GM23338 (cell line): ENCODE results near the gene LYPLAL1. TPM values are rescaled to one million over a fixed set of nuclear protein-coding genes. Genes with fewer than 3 reads are reported as not detected.

Experiments used
- ATAC-seq: fragments of 200-7000 bp; cut with Tn5 transposase; 3 replicates; pipeline ENCODE4 v1.9.1; 2020
- DNase-seq: peaks from one replicate; pipeline ENCODE4 v3.0.0-alpha.2; 2015; ENCODE audit warnings: low spot score
- H2AFZ ChIP-seq: fragments of 200-600 bp; sonication (generic); 2 replicates; pipeline ENCODE4 v1.8.0; 2016; ENCODE audit warnings: antibody characterized with exemption, mild to moderate bottlenecking, moderate library complexity
- H3F3A ChIP-seq: fragments of 200-600 bp; sonication (generic); replicated peaks from 2 replicates; pipeline ENCODE4 v1.8.0; 2017; ENCODE audit warnings: antibody characterized with exemption, mixed run types, low read depth
- H3K27ac ChIP-seq: fragments of 200-600 bp; sonication (generic); 2 replicates; pipeline ENCODE4 v1.6.1; 2016; ENCODE audit warnings: low read depth
- H3K27me3 ChIP-seq: fragments of 200-600 bp; sonication (generic); 2 replicates; pipeline ENCODE4 v1.8.0; 2016; ENCODE audit warnings: mild to moderate bottlenecking, mixed run types, moderate library complexity; ENCODE audit not compliant: insufficient read depth
- H3K36me3 ChIP-seq: fragments of 200-600 bp; sonication (generic); 2 replicates; pipeline ENCODE4 v1.8.0; 2016; ENCODE audit warnings: mild to moderate bottlenecking; ENCODE audit not compliant: insufficient read depth
- H3K4me1 ChIP-seq: fragments of 200-600 bp; sonication (generic); 2 replicates; pipeline ENCODE4 v1.8.0; 2016; ENCODE audit warnings: mild to moderate bottlenecking, moderate library complexity; ENCODE audit not compliant: insufficient read depth
- H3K4me2 ChIP-seq: fragments of 200-600 bp; sonication (generic); 2 replicates; pipeline ENCODE4 v1.7.1; 2017; ENCODE audit warnings: mixed run types
- H3K4me3 ChIP-seq: fragments of 200-600 bp; sonication (generic); 2 replicates; pipeline ENCODE4 v1.6.1; 2016; ENCODE audit warnings: mixed run types
- H3K79me2 ChIP-seq: fragments of 200-600 bp; sonication (generic); replicated peaks from 2 replicates; pipeline ENCODE4 v1.8.0; 2017; ENCODE audit warnings: mild to moderate bottlenecking; ENCODE audit not compliant: insufficient read depth
- H3K9me2 ChIP-seq: fragments of 200-600 bp; sonication (generic); 2 replicates; pipeline ENCODE4 v1.8.0; 2017; ENCODE audit not compliant: insufficient read depth
- H4K20me1 ChIP-seq: fragments of 200-600 bp; sonication (generic); replicated peaks from 2 replicates; pipeline ENCODE4 v1.8.0; 2017; ENCODE audit warnings: mild to moderate bottlenecking; ENCODE audit not compliant: insufficient read depth
- H3K27ac Mint-ChIP-seq: 2 replicates; pipeline ENCODE4 v1.8.0; 2020; ENCODE audit warnings: inconsistent platforms, mild to moderate bottlenecking, moderate library complexity, mixed read lengths
- H3K27me3 Mint-ChIP-seq: 3 replicates; pipeline ENCODE4 v1.8.0; 2022; ENCODE audit warnings: low read depth, mild to moderate bottlenecking, moderate library complexity, mixed read lengths, inconsistent platforms; ENCODE audit not compliant: insufficient read depth, poor library complexity
- H3K36me3 Mint-ChIP-seq: 3 replicates; pipeline ENCODE4 v1.8.0; 2021; ENCODE audit warnings: low read depth, mild to moderate bottlenecking, inconsistent platforms, moderate library complexity, mixed read lengths
- H3K4me1 Mint-ChIP-seq: 3 replicates; pipeline ENCODE4 v1.8.0; 2020; ENCODE audit warnings: mild to moderate bottlenecking, inconsistent platforms, mixed read lengths
- H3K4me3 Mint-ChIP-seq: 3 replicates; pipeline ENCODE4 v1.8.0; 2021; ENCODE audit warnings: moderate library complexity, mild to moderate bottlenecking, inconsistent platforms, mixed read lengths
- H3K9me3 Mint-ChIP-seq: 3 replicates; pipeline ENCODE4 v1.8.0; 2020; ENCODE audit warnings: moderate library complexity, mild to moderate bottlenecking, inconsistent platforms, mixed read lengths
- CREB1 ChIP-seq: fragments of 250-450 bp; sonication (Bioruptor Pico); IDR thresholded peaks from 2 replicates; pipeline ENCODE4 v1.5.0; 2020; ENCODE audit warnings: low read depth, mild to moderate bottlenecking, moderate library complexity
- CTCF ChIP-seq, 2 experiments: fragments of 200-600 bp in 1 of 2; sonication (generic) in 1 of 2; conservative IDR thresholded peaks; 2 replicates each; pipeline versions ENCODE4 v1.5.1 to v1.6.1; 2016 to 2017; ENCODE audit warnings: antibody characterized with exemption in 2 of 2, low read depth in 2 of 2, mild to moderate bottlenecking in 2 of 2, moderate library complexity in 1 of 2
- ETS1 ChIP-seq: IDR thresholded peaks from 2 replicates; pipeline ENCODE4 v1.6.1; 2016; ENCODE audit warnings: antibody characterized with exemption
- EZH2 ChIP-seq: fragments of 200-600 bp; sonication (generic); IDR thresholded peaks from one replicate; pipeline ENCODE4 v1.8.0; 2017; ENCODE audit warnings: antibody characterized with exemption, mild to moderate bottlenecking, low read depth; ENCODE audit not compliant: unreplicated experiment
- EZH2phosphoT487 ChIP-seq: fragments of 200-600 bp; sonication (generic); IDR thresholded peaks from one replicate; pipeline ENCODE4 v1.8.1; 2018; ENCODE audit warnings: antibody characterized with exemption; ENCODE audit not compliant: unreplicated experiment
- JUNB ChIP-seq: IDR thresholded peaks from one replicate; pipeline ENCODE4 v1.6.1; 2016; ENCODE audit warnings: antibody characterized with exemption; ENCODE audit not compliant: unreplicated experiment
- NANOG ChIP-seq: IDR thresholded peaks from 2 replicates; pipeline ENCODE4 v1.6.1; 2016; ENCODE audit warnings: antibody characterized with exemption, borderline replicate concordance
- POLR2AphosphoS5 ChIP-seq: IDR thresholded peaks from 2 replicates; pipeline ENCODE4 v1.6.1; 2016; ENCODE audit warnings: antibody characterized with exemption, low read depth
- REST ChIP-seq: IDR thresholded peaks from one replicate; pipeline ENCODE4 v1.6.1; 2018; ENCODE audit warnings: antibody characterized with exemption; ENCODE audit not compliant: unreplicated experiment
- STAT1 ChIP-seq: IDR thresholded peaks from one replicate; pipeline ENCODE4 v1.6.1; 2016; ENCODE audit warnings: antibody characterized with exemption; ENCODE audit not compliant: unreplicated experiment
- ZNF114 ChIP-seq: fragments of 250-450 bp; sonication (Bioruptor Pico); IDR thresholded peaks from 2 replicates; pipeline ENCODE4 v1.5.0; 2020; ENCODE audit warnings: mild to moderate bottlenecking, moderate library complexity
- ZNF331 ChIP-seq: fragments of 250-450 bp; sonication (Bioruptor Pico); IDR thresholded peaks from 2 replicates; pipeline ENCODE4 v1.5.0; 2020; ENCODE audit warnings: low read depth, mild to moderate bottlenecking, moderate library complexity
- ZNF462 ChIP-seq: fragments of 250-450 bp; sonication (Bioruptor Pico); IDR thresholded peaks from 2 replicates; pipeline ENCODE4 v1.5.0; 2020; ENCODE audit warnings: mild to moderate bottlenecking, moderate library complexity
- polyA plus RNA-seq: library from polyadenylated mRNA; unstranded; fragments of >200 nt; fragmentation: Nextera tagmentation; extraction: Ambion mirVana; gene quantifications from 2 replicates; pipeline ENCODE4 v1.2.1, GENCODE V29; 2016
- total RNA-seq: library from RNA; depleted of rRNA; stranded (reverse); fragments of >200 nt; shearing (Covaris generic); gene quantifications from 2 replicates; pipeline ENCODE4 v1.2.3, GENCODE V29; 2014

The LYPLAL1 gene
- total and polyA plus RNA-seq, 2 experiments from 2014 or later = 9.9 to 60.2 TPM

- no peak for DNase-seq
- H4K20me1 ChIP-seq = no peaks in the 10 kb centered on the region
- no peaks in the 10 kb centered on the region for H3K4me1 Mint-ChIP-seq
- no peaks in the 10 kb centered on the region for H3K4me1 ChIP-seq
- no peaks in the 10 kb centered on the region for H3F3A ChIP-seq
- H3K27me3 ChIP-seq = no peaks in the 10 kb centered on the region
- H3K4me3 ChIP-seq = no peak overlapping the region
- H3K27ac Mint-ChIP-seq = no peak overlapping the region
- H3K4me3 Mint-ChIP-seq = no peak overlapping the region
- no peak overlapping the region for H3K4me2 ChIP-seq
- no peaks in the 10 kb centered on the region; the same call in 2 of the 3 replicates for H3K36me3 Mint-ChIP-seq
- no peak overlapping the region for H3K27ac ChIP-seq
- no peaks in the 10 kb centered on the region for H3K36me3 ChIP-seq
- no peaks in the 10 kb centered on the region for H3K79me2 ChIP-seq
- H2AFZ ChIP-seq = no peak overlapping the region
- no peak for ATAC-seq
- H3K9me2 ChIP-seq = 0 out of 2 replicates have a peak, but pooled peaks cover 6% of the 10 kb centered on the region
- TF ChIP-seq ZNF462 = no peak
- no peak for TF ChIP-seq POLR2AphosphoS5
- no peak for TF ChIP-seq ZNF114
- no peak for TF ChIP-seq EZH2phosphoT487
- TF ChIP-seq EZH2 = no peak
- TF ChIP-seq ZNF331 (CRISPR knock-in tag) = no peak
- TF ChIP-seq CTCF (conservative IDR thresholded peaks at IDR 0.05; ENCODE audit: low read depth in 2 of 2) = no peak
- TF ChIP-seq STAT1 = no peak
- TF ChIP-seq JUNB = no peak
- TF ChIP-seq CREB1 = no peak
- no peak for TF ChIP-seq ETS1
- TF ChIP-seq NANOG = no peak
- no peak for TF ChIP-seq REST
- no peaks in the 10 kb centered on the region for H3K27me3 Mint-ChIP-seq
- H3K9me3 Mint-ChIP-seq = no peaks in the 10 kb centered on the region
These were observed 28.9 kb downstream of the LYPLAL1 start for GRCh38 chr1:219202567-219202966.
